NCI-H82 treated with DMSO at 0.1 percent for 48 hours (cell line): ENCODE results near the gene CEP78.
A peak's percentile ranks its signal among the peaks of the same experiment; 100 is the strongest.

ENCODE experiments used
- DNase-seq: peaks from one replicate; lab custom pipeline; 2025; ENCODE audit not compliant: unreplicated experiment; lab: John Stamatoyannopoulos, UW

The CEP78 gene

GRCh38 chr9:78286125-78286524, 50.2 kb downstream of the CEP78 start:
- DNase-seq = no peak

DNA sequence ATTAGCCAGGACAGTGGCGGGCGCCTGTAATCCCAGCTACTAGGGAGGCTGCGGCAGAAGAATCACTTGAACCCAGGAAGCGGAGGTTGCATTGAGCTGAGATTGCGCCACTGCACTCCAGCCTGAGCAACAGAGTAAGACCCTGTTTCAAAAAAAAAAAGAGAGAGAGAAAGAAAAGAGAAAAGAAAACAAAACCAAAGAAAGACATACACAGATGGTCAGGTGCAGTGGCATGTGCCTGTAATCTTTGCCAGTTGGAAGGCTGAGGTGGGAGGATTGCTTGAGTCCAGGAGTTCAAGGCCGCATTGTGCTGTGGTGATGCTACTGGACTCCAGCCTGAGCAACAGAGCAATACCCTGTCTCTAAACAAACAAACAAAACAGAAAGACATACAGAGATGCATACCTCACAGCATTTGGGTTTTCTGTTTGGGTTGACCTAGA, 51.1 kb downstream of the CEP78 start:
- no peak for DNase-seq

GRCh38 chr9:78288214-78288892, 52.5 kb downstream of the CEP78 start:
- DNase-seq = no peak

DNA sequence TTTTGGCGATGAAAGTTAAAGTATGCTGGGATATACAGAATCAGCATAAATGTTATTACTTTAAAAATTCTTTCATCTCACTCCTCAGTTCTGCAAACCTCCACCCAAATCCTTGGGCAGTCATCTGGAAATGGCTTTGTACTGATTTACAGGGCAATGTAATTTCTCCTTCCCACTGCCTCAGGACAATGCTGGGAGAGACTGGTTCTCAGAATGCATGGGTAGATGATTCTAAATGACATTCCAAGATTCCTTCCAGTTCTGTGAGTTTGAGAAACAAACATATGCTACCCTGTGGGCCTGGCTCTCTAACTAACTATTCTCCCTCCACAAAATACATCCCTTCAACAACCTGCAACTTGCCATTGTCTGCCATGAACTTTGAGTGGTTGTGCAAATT, 53.6 kb downstream of the CEP78 start:
- DNase-seq = no peak

GRCh38 chr9:78291240-78291925, 55.5 kb downstream of the CEP78 start:
- no peak for DNase-seq

- no peak for DNase-seq
Measured at GRCh38 chr9:78292026-78292425, 56.2 kb downstream of the CEP78 start.

DNA sequence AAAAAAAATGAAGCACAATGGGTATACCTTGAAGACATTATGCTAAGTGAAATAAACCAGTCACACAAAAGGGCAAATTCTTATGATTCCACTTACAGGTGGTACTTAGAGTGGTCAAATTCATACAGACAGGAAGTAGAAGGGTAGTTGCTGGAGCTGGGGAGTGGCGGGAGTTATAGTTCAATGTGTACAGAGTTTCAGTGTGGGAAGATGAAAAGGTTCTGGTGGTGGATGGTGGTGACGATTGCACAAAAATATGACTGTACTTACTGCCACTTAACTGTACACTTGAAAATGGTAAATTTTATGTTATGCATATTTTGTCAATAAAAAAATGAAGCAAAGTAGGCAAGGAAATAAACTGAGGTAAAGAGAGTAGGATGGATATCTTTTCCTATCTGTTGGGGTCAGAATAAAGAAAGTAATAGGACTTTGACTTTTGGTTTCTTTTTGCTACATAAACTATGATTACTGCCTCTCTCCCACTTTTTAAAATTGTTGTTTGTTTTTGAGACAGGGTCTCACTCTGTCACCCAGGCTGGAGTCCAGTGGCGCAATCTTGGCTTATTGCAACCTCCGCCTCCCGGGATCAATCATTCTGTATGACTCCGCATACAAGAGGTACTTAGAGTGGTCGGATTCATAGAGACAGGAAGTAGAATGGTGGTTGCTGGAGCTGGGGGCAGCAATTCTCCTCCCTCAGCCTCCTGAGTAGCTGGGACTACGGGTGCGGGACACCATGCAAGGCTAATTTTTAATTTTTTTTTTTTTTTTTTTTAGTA, 57.0 kb downstream of the CEP78 start:
- DNase-seq = no peak

GRCh38 chr9:78294290-78295176, 58.7 kb downstream of the CEP78 start:
- no peak for DNase-seq

- DNase-seq = no peak
Measured at GRCh38 chr9:78295177-78295575, 59.3 kb downstream of the CEP78 start.

DNA sequence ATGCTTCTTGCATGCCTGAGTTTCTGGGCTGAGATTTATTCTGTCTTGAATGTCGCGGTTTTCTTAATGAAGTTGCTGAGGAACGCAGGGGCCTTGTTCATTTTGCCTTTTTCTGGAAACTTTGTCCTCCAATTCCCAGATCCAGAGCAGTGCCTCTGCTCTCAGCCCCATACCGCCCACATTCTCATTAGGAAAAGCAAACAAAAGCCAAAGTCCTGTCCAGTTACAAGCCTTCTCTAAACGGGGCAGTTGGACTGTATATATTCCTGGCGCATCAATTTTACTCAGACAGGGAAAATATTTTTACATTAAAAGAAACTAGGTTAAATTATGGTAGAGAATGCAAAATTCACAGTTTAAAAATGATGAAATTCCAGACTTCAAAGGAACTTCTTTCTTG, 59.9 kb downstream of the CEP78 start:
- no peak for DNase-seq

- no peak for DNase-seq
Measured at GRCh38 chr9:78296201-78296892, 60.5 kb downstream of the CEP78 start.

DNA sequence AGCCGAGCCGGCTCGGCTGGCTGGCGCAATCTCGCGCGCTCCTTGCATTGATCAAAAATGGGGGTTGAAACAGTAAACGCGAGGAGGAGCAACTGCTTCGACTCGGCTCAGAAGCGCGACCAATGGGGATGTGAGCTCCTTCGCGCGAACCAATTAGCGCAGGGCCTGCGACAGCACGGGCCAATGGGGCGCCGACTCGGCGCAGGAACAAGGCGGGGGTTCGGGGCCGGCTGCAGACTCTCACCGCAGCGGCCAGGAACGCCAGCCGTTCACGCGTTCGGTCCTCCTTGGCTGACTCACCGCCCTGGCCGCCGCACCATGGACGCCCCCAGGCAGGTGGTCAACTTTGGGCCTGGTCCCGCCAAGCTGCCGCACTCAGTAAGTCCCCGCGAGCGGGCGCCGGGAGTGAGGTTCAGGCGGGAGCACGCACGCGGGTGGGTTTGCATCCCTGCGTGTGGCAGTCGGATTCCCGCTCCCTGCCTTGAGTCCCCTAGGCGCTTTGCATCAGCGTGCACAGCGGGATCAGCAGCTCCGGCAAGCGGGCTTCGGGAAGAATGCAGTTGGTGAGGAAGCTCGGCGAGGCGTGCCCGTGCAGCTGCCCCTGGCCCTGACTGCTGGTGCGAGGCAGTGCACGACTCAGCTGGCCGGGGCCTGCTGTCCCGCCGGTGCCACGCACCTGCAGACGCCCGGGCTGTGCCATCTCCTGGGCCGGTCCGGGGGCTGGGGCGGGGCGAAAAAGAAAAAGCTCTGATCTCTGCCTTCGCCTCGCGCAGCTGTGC, 61.2 kb downstream of the CEP78 start, which contains the start of gene PSAT1:
PSAT1 (plus strand) TSS at position 233 of the 779 bp plus-strand sequence; CDS start at position 319, 86 bp downstream.
- DNase-seq = peak; percentile 37

GRCh38 chr9:78297672-78297961, 61.7 kb downstream of the CEP78 start:
- no peak for DNase-seq

DNA sequence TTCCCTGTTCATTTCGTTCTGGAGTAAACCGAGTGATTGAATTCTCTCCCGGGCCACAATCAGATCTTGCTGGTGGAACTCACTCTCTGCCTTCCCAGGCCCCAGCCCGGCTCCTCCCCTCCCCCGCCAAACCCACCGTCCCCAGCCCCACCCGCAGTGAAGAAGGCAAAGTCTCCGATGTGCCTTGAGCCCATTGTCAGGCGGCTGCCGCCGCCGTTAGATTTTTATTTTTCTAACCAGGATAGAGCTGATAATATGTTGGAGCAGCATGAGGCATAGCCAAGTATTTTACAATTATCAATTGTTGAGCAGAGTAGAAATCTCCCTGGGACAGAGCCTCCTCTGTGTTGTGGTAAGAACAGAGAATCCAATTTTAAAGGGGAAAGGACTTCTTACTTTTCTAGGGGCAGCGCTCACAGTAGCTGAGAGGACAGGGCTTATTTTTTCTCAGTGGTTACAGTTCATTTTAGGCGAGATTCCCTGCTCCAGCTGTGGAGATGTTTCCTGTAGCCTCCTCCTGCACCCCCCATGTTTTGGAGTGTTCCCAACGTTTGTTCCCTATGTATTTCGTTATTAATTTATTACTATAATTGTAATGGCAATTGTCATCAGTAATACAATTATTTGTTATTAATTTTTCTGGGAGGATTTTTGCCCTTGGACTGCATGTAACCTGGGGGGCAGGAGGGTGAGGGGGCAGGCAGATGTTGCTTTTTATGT, 62.3 kb downstream of the CEP78 start:
- no peak for DNase-seq

GRCh38 chr9:78300209-78300608, 64.3 kb downstream of the CEP78 start:
- no peak for DNase-seq

DNA sequence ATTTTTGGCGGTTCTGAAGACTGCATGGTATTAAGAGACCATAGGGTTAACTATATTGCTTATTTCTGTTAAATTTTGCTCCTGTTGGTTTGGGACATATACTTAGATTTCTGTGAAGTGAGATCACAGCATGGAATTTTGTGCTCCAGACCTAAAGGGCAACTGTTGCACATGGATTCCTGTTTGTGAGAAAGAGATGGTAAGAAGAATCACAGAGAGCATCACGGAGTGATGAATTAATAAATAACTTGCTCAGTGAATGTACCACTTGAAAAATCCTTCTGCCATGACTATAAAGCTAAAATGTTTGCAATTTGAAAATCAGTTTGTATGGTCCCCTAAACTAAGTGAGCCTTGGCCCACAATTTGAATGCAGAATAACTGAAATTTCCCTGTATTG, 65.6 kb downstream of the CEP78 start:
- DNase-seq = no peak

DNA sequence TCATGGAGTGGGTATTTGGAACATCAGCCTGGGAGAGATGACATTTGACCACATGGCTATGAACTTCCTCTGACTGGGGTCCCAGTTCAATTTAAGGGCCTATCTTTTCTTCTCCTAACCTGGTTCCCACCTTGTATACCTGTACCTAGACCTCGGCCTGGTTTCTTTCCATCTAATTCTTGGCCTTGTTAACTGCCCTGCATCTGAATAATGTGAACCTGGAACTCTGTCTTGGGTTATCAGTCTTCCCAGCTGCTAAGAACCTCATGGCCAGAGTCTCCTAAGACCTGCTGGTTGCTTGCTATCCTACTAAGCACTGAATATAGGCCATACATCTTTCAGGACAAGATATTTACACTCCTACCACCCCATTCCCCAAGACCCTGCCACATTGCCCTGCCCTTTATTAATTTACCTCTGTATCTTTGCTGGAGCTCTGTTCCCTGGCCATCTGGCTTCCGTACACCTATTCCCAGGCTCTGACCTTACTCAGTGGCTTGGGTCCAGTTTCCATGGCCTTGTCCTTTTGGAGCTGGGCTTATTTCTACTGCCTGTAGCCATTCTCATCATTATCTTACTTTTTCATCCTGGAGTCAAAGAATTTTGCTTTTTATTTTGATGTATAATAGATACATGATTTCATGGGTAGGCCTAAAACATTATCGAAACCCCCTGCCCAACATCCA, 67.6 kb downstream of the CEP78 start:
- DNase-seq = no peak

- DNase-seq = no peak
Measured at GRCh38 chr9:78304357-78304756, 68.5 kb downstream of the CEP78 start.
